Lung (tissue), 12 donors: Measurements from ENCODE around the gene C2CD2L. TPM values are rescaled to one million over a fixed set of nuclear protein-coding genes. Genes with fewer than 3 reads are reported as not detected.

Experiments used
- ATAC-seq: fragments of 200-7000 bp; cut with Tn5 transposase; one replicate; pipeline ENCODE4 v1.9.1; 2020; ENCODE audit warnings: moderate number of reproducible peaks; ENCODE audit not compliant: insufficient read depth, low FRiP score
- DNase-seq, 3 donors: peaks; one replicate each; pipeline ENCODE4 v3.0.0-alpha.2; 2013 to 2017
- H3K27ac ChIP-seq, 2 donors: one replicate each; pipeline ENCODE4 v1.5.1; 2013; ENCODE audit warnings: mild to moderate bottlenecking in 2 of 2, moderate library complexity in 2 of 2, control low read depth in 1 of 2, inconsistent platforms in 1 of 2, low read depth in 1 of 2, low read length in 1 of 2
- H3K27me3 ChIP-seq, 3 donors: one replicate each; pipeline ENCODE4 v1.5.1; 2013; ENCODE audit warnings: low read length in 2 of 3; ENCODE audit not compliant: control insufficient read depth in 3 of 3, insufficient read depth in 3 of 3
- H3K36me3 ChIP-seq, 4 donors: one replicate each; pipeline ENCODE4 v1.5.1; 2013; ENCODE audit warnings: low read length in 4 of 4, mild to moderate bottlenecking in 1 of 4, moderate library complexity in 1 of 4; ENCODE audit not compliant: control insufficient read depth in 4 of 4, insufficient read depth in 4 of 4
- H3K4me1 ChIP-seq, 5 donors: one replicate each; pipeline ENCODE4 v1.5.1; 2013; ENCODE audit warnings: low read length in 5 of 5, mild to moderate bottlenecking in 2 of 5, moderate library complexity in 1 of 5; ENCODE audit not compliant: control insufficient read depth in 5 of 5, insufficient read depth in 5 of 5
- H3K4me3 ChIP-seq: one replicate; pipeline ENCODE4 v1.5.1; 2013; ENCODE audit warnings: mild to moderate bottlenecking, control low read depth, moderate library complexity
- H3K9ac ChIP-seq, 2 donors: one replicate each; pipeline ENCODE4 v1.5.1; 2013; ENCODE audit warnings: low read length in 2 of 2, control low read depth in 1 of 2; ENCODE audit not compliant: insufficient read depth in 1 of 2
- H3K9me3 ChIP-seq, 4 donors: one replicate each; pipeline ENCODE4 v1.5.1; 2013; ENCODE audit warnings: low read length in 3 of 4, mild to moderate bottlenecking in 1 of 4, moderate library complexity in 1 of 4; ENCODE audit not compliant: control insufficient read depth in 4 of 4, insufficient read depth in 3 of 4
- CTCF ChIP-seq: IDR thresholded peaks from 2 replicates; pipeline ENCODE4 v1.5.1; 2012; ENCODE audit warnings: mild to moderate bottlenecking; ENCODE audit errors: control extremely low read depth, extremely low read depth
- WGBS, 2 donors: extraction: QIAGEN DNeasy Blood & Tissue Kit; methylation state at CpG; one replicate each; pipeline ENCODE4 v1.1.7; 2013; 5-methylcytosine and 5-hydroxymethylcytosine counted together
- polyA plus RNA-seq, 2 donors: library from polyadenylated mRNA; stranded (reverse); fragments of 200-250 nt; gene quantifications; one replicate each; pipeline ENCODE4 v1.2.1, GENCODE V29; 2013
- total RNA-seq, 2 donors: library from RNA; depleted of rRNA in 1 of 2; stranded (reverse); fragments of >200 nt in 1 of 2; gene quantifications; one replicate each; pipeline ENCODE4 v1.2.1, GENCODE V29; 2014 to 2021
- donor health status: control.
- donor health status: control.
- donor health status: Bipolar disorder and iron deficiency.
- donor health status: healthy.
- donor health status: DM: yes; HTN: yes; CAD: no.

C2CD2L gene
- total and polyA plus RNA-seq, 4 donors: 6.5 to 20.7 (median 12.7) TPM

- Histone ChIP-seq H3K9me3 (no peaks in the 10 kb centered on the region), H3K36me3 (no peaks in the 10 kb centered on the region), H3K27me3 (no peaks in the 10 kb centered on the region), H3K4me3 (no peak overlapping the region), H3K4me1 (no peaks in the 10 kb centered on the region), H3K9ac (no peak overlapping the region), H3K27ac (no peak overlapping the region)
- 88 to 92% methylated on average over 10 of the region's 10 CpGs for WGBS, 2 donors
- DNase-seq (no peak), ATAC-seq (no peak)
- TF ChIP-seq CTCF: no peak
Measured at GRCh38 chr11:119156496-119156895, 49.4 kb downstream of the C2CD2L start.

GRCh38 chr11:119157063-119157462 is 49.9 kb downstream of the C2CD2L start:
- DNase-seq: no peak
- ATAC-seq: no peak
- H3K27ac ChIP-seq: no peak overlapping the region
- H3K27me3 ChIP-seq: no peaks in the 10 kb centered on the region
- WGBS, 2 donors: 58 to 62% methylated on average over 3 of the region's 3 CpGs
- no peak overlapping the region for H3K4me3 ChIP-seq
- no peaks in the 10 kb centered on the region for H3K36me3 ChIP-seq
- H3K9ac ChIP-seq: no peak overlapping the region
- TF ChIP-seq CTCF: no peak
- no peaks in the 10 kb centered on the region for H3K9me3 ChIP-seq
- no peaks in the 10 kb centered on the region for H3K4me1 ChIP-seq

GRCh38 chr11:119158467-119158866 is 51.3 kb downstream of the C2CD2L start:
- H3K9ac ChIP-seq: no peak overlapping the region
- DNase-seq (no peak), ATAC-seq (no peak)
- H3K4me3 ChIP-seq: no peak overlapping the region
- no peaks in the 10 kb centered on the region for H3K4me1 ChIP-seq
- H3K9me3 ChIP-seq: no peaks in the 10 kb centered on the region
- no peaks in the 10 kb centered on the region for H3K36me3 ChIP-seq
- 93 to 94% methylated on average over 13 of the region's 13 CpGs for WGBS, 2 donors
- no peak overlapping the region for H3K27ac ChIP-seq
- TF ChIP-seq CTCF: no peak
- H3K27me3 ChIP-seq: no peaks in the 10 kb centered on the region

- no peaks in the 10 kb centered on the region for H3K27me3 ChIP-seq
- no peak overlapping the region for H3K27ac ChIP-seq
- no peaks in the 10 kb centered on the region for H3K9me3 ChIP-seq
- ATAC-seq (no peak), DNase-seq (no peak)
- H3K9ac ChIP-seq: no peak overlapping the region
- 93 to 95% methylated on average over 9 of the region's 9 CpGs for WGBS, 2 donors
- H3K36me3 ChIP-seq: no peaks in the 10 kb centered on the region
- H3K4me3 ChIP-seq: no peak overlapping the region
- TF ChIP-seq CTCF: no peak
- no peaks in the 10 kb centered on the region for H3K4me1 ChIP-seq
Measured at GRCh38 chr11:119160151-119160550, 53.0 kb downstream of the C2CD2L start.
